OCI-LY7 (cell line): ENCODE data around the gene NGB. TPM values are rescaled to one million over a fixed set of nuclear protein-coding genes. Genes with fewer than 3 reads are reported as not detected.

Source experiments
- BruUV-seq: library from RNA; stranded (reverse); fragments of 400-500 nt; replicated peaks from 2 replicates; lab custom pipeline; 2021; lab: Mats Ljungman, UMichigan
- CTCF ChIA-PET: fragments of 300-600 bp; sonication (Branson Sonifier 250); formaldehyde crosslinking; loops from one replicate; lab custom pipeline; 2022; ENCODE audit warnings: antibody characterized with exemption; ENCODE audit not compliant: unreplicated experiment; lab: Charles Lee
- POLR2A ChIA-PET: fragments of 300-600 bp; sonication (Branson Sonifier 250); formaldehyde crosslinking; loops from one replicate; lab custom pipeline; 2022; ENCODE audit warnings: antibody characterized with exemption; lab: Charles Lee
- DNase-seq: peaks from one replicate; pipeline ENCODE4 v3.0.0-alpha.2; 2015; ENCODE audit warnings: low spot score
- H2AFZ ChIP-seq: fragments of 200-600 bp; sonication (generic), shearing (Covaris generic); 2 replicates; pipeline ENCODE4 v1.6.1; 2014; ENCODE audit warnings: mild to moderate bottlenecking, antibody characterized with exemption, low read length, moderate library complexity
- H3K27ac ChIP-seq: fragments of 200-600 bp; sonication (generic); 2 replicates; pipeline ENCODE4 v1.5.1; 2014; ENCODE audit warnings: mixed run types, low read depth, mild to moderate bottlenecking, moderate library complexity, low read length, inconsistent platforms; ENCODE audit not compliant: poor library complexity, severe bottlenecking
- H3K36me3 ChIP-seq: fragments of 200-600 bp; sonication (generic); 2 replicates; pipeline ENCODE4 v1.6.1; 2014; ENCODE audit warnings: mild to moderate bottlenecking, antibody characterized with exemption, low read length, moderate library complexity, mixed read lengths; ENCODE audit not compliant: insufficient read depth
- H3K4me1 ChIP-seq: fragments of 200-600 bp; sonication (generic); 2 replicates; pipeline ENCODE4 v1.5.1; 2014; ENCODE audit warnings: mild to moderate bottlenecking, low read length; ENCODE audit not compliant: insufficient read depth, poor library complexity, severe bottlenecking
- H3K4me2 ChIP-seq: fragments of 200-600 bp; sonication (generic); 2 replicates; pipeline ENCODE4 v1.6.1; 2014; ENCODE audit warnings: mild to moderate bottlenecking, low read length
- H3K4me3 ChIP-seq: fragments of 200-600 bp; sonication (generic); 2 replicates; pipeline ENCODE4 v1.5.1; 2014; ENCODE audit warnings: mild to moderate bottlenecking, low read depth, low read length; ENCODE audit not compliant: poor library complexity, severe bottlenecking
- H3K79me2 ChIP-seq: fragments of 200-600 bp; sonication (generic); 2 replicates; pipeline ENCODE4 v1.6.1; 2016; ENCODE audit warnings: low read depth, mild to moderate bottlenecking, low read length, moderate library complexity, mixed read lengths; ENCODE audit not compliant: insufficient read depth
- H3K9me2 ChIP-seq: fragments of 200-600 bp; sonication (generic); 2 replicates; pipeline ENCODE4 v1.6.1; 2016; ENCODE audit warnings: mild to moderate bottlenecking, low read length, mixed read lengths; ENCODE audit not compliant: insufficient read depth
- H3K9me3 ChIP-seq: fragments of 200-600 bp; sonication (generic); 2 replicates; pipeline ENCODE4 v1.6.1; 2014; ENCODE audit warnings: mild to moderate bottlenecking, mixed run types, low read length, mixed read lengths
- H4K20me1 ChIP-seq: fragments of 200-600 bp; sonication (generic); 2 replicates; pipeline ENCODE4 v1.6.1; 2014; ENCODE audit warnings: mild to moderate bottlenecking, antibody characterized with exemption, low read length, moderate library complexity, mixed read lengths; ENCODE audit not compliant: insufficient read depth
- EZH2phosphoT487 ChIP-seq: fragments of 200-600 bp; sonication (generic); IDR thresholded peaks from 2 replicates; pipeline ENCODE4 v1.6.1; 2018; ENCODE audit warnings: low read depth, borderline replicate concordance, mild to moderate bottlenecking, mixed run types, antibody characterized with exemption, low read length, moderate library complexity, mixed read lengths
- intact Hi-C: fragments of 100-400 bp; cut with micrococcal nuclease; formaldehyde crosslinking; loops from one replicate; pipeline ENCODE4 v1.10.0; 2022; ENCODE audit not compliant: unreplicated experiment
- total RNA-seq, 2 experiments: library from RNA; depleted of rRNA in 1 of 2; stranded (reverse); fragments of >200 nt in 1 of 2; shearing (Covaris generic) in 1 of 2; gene quantifications; 2 replicates each; pipeline ENCODE4 v1.2.3, GENCODE V29; 2014 to 2022
- TF ChIP-seq, protein P1 (sequence below): fragments of 200-600 bp; sonication (generic); conservative IDR thresholded peaks from 2 replicates; pipeline ENCODE4 v1.5.1; 2014; ENCODE audit warnings: mild to moderate bottlenecking, antibody characterized with exemption, low read length, moderate library complexity, mixed read lengths

The NGB gene
- total RNA-seq, 2 experiments from 2014 or later, result not detected

DNA sequence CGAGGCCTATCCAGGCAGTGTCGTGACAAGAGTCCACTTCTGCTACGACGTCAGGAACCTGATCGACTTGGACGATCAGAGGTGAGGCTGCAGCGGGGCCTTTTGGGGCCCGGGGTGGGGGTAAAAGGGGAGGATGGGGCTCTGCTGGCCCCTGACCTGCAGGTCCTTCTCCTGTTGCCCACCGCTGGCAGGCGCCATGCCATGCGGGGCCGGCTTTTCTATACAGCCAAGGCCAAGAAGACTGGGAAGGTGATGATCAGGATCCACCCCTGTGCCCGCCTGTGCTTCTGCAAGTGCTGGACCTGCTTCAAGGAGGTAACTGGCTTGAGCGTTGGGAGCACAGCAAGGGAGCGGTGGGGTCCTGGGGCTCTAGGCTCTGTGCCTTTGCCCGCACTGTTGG, 31.6 kb downstream of the NGB start:
- no peaks in the 10 kb centered on the region for H3K79me2 ChIP-seq

DNA sequence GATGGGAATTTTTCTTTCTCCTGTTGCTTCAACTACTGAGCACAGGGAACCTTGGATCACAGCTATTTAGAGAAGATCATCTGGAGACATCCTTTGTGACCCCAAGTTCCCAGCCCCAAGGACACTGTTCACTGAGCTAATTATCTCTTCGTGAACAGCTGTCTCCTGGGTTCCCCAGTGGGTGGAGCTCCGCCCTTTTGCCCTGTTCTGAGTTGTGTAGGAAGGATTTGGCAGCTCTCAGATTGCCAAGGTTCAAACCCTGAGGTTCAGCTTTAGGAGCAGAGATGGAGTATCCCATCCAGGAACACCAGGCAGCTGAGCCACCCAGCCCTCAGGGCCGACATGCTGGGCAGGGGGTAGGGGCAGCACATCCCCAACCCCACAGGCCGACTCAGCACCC, 32.0 kb downstream of the NGB start:
- intact Hi-C loops, result no loop called here
- Histone ChIP-seq H3K79me2 (no peaks in the 10 kb centered on the region), H3K4me2 (no peak overlapping the region), H2AFZ (no peak overlapping the region), H3K9me3 (no peaks in the 10 kb centered on the region), H3K27ac (no peak overlapping the region), H3K4me3 (no peak overlapping the region), H3K4me1 (peaks cover 26% of the 10 kb centered on the region), H3K36me3 (no peaks in the 10 kb centered on the region), H3K9me2 (no peaks in the 10 kb centered on the region), H4K20me1 (no peaks in the 10 kb centered on the region)
- no TSS peak for BruUV-seq
- CTCF ChIA-PET, result interaction anchor here (0.7 kb wide), 1 partner anchor 77 kb away, joined by 3 read pairs; no protein-coding TSS in a partner anchor
- TF ChIP-seq, protein P1, sequence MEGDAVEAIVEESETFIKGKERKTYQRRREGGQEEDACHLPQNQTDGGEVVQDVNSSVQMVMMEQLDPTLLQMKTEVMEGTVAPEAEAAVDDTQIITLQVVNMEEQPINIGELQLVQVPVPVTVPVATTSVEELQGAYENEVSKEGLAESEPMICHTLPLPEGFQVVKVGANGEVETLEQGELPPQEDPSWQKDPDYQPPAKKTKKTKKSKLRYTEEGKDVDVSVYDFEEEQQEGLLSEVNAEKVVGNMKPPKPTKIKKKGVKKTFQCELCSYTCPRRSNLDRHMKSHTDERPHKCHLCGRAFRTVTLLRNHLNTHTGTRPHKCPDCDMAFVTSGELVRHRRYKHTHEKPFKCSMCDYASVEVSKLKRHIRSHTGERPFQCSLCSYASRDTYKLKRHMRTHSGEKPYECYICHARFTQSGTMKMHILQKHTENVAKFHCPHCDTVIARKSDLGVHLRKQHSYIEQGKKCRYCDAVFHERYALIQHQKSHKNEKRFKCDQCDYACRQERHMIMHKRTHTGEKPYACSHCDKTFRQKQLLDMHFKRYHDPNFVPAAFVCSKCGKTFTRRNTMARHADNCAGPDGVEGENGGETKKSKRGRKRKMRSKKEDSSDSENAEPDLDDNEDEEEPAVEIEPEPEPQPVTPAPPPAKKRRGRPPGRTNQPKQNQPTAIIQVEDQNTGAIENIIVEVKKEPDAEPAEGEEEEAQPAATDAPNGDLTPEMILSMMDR, result no peak
- TF ChIP-seq EZH2phosphoT487, result no peak
- no peak for DNase-seq
- POLR2A ChIA-PET, result interaction anchor here (0.6 to 0.7 kb wide), 2 partner anchors 9 to 226 kb away, joined by 3 to 6 read pairs; no protein-coding TSS in a partner anchor

More for the DNA sequence above, 31.6 kb downstream of the NGB start:
- Histone ChIP-seq H2AFZ (no peak overlapping the region), H4K20me1 (no peaks in the 10 kb centered on the region), H3K4me3 (no peak overlapping the region), H3K9me3 (no peaks in the 10 kb centered on the region), H3K27ac (no peak overlapping the region), H3K4me2 (no peak overlapping the region), H3K36me3 (no peaks in the 10 kb centered on the region), H3K9me2 (no peaks in the 10 kb centered on the region), H3K4me1 (peaks cover 30% of the 10 kb centered on the region)
- POLR2A ChIA-PET, result interaction anchor here (0.7 kb wide), 1 partner anchor 9 kb away, joined by 6 read pairs; no protein-coding TSS in a partner anchor
- no TSS peak for BruUV-seq
- intact Hi-C loops, result no loop called here
- TF ChIP-seq, protein P1, result no peak
- no peak for TF ChIP-seq EZH2phosphoT487
- no peak for DNase-seq
- CTCF ChIA-PET, result no interaction called here

DNA sequence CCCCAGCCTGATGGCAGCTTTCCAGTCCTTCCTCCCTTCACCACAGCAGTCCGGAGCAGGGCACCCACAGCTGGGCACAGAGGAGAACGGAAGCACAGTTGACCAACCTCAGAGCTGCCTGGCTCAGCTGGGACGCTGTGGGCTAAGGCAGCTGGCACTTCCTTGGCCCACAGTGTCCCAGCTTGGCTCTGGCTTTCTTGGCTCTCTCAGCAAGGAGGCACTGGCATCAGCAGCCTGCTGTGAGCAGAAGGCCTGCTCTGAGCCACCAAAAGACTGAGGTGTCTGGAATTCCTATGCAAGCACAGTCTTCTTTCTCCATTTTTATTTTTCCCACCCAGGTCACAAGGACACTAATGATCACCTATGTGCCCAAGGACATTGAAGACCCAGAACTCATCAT, 32.6 kb downstream of the NGB start:
- TF ChIP-seq EZH2phosphoT487, result no peak
- TF ChIP-seq, protein P1, result no peak
- Histone ChIP-seq H3K36me3 (no peaks in the 10 kb centered on the region), H3K4me1 (peaks cover 20% of the 10 kb centered on the region), H3K9me3 (no peaks in the 10 kb centered on the region), H3K4me2 (no peak overlapping the region), H4K20me1 (no peaks in the 10 kb centered on the region), H3K9me2 (no peaks in the 10 kb centered on the region), H3K27ac (no peak overlapping the region), H3K4me3 (no peak overlapping the region), H3K79me2 (no peaks in the 10 kb centered on the region), H2AFZ (no peak overlapping the region)
- ChIA-PET CTCF (interaction anchor here (0.7 kb wide), 1 partner anchor 78 kb away, joined by 3 read pairs; no protein-coding TSS in a partner anchor), POLR2A (interaction anchor here (0.6 to 1.0 kb wide), 2 partner anchors 30 to 226 kb away, joined by 3 to 4 read pairs; no protein-coding TSS in a partner anchor)
- no TSS peak for BruUV-seq
- DNase-seq, result no peak
- intact Hi-C loops, result no loop called here
